Astrocyte of the spinal cord (primary cell): ENCODE measurements around the gene DNAH14.
"Not testable (repeated sequence)": the region's sequence is repeated elsewhere in the genome, so short reads cannot be mapped to it uniquely, and the experiment has no call there.

Experiments used
- DNase-seq: peaks from one replicate; pipeline ENCODE4 v3.0.0; 2011; ENCODE audit warnings: low read depth, low spot score
- H3K4me3 ChIP-seq: 2 replicates; pipeline ENCODE4 v1.5.1; 2011; ENCODE audit warnings: low read depth, mild to moderate bottlenecking, low read length, moderate library complexity
- in situ Hi-C: cut with HindIII; loops from 2 replicates; pipeline ENCODE4 v1.10.0; 2017; ENCODE audit warnings: low sequenced_read_pairs
- TF ChIP-seq, protein P1 (sequence below): IDR thresholded peaks from 2 replicates; pipeline ENCODE4 v1.5.1; 2012; ENCODE audit warnings: low read depth, mild to moderate bottlenecking, low read length, inconsistent platforms

The DNAH14 gene

DNA sequence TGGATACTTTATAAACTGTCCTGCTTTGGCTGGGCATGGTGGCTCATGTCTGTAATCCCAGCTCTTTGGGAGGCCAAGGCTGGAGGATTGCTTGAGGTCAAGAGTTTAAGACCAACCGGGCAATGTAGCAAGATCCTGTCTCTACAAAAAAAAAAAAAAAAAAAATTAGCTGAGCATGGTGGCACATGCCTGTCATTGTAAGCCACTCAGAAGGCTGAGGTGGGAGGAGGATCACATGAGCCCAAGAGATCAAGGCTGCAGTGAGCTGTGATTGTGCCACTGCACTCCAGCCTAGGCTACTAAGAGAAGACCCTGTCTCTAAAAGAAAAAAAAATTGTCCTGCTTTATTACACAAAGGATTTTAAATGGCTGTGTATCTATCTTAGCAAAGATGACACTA, 403.2 kb downstream of the DNAH14 start:
- in situ Hi-C loops = no loop called here
- no peak for DNase-seq
- TF ChIP-seq, protein P1, sequence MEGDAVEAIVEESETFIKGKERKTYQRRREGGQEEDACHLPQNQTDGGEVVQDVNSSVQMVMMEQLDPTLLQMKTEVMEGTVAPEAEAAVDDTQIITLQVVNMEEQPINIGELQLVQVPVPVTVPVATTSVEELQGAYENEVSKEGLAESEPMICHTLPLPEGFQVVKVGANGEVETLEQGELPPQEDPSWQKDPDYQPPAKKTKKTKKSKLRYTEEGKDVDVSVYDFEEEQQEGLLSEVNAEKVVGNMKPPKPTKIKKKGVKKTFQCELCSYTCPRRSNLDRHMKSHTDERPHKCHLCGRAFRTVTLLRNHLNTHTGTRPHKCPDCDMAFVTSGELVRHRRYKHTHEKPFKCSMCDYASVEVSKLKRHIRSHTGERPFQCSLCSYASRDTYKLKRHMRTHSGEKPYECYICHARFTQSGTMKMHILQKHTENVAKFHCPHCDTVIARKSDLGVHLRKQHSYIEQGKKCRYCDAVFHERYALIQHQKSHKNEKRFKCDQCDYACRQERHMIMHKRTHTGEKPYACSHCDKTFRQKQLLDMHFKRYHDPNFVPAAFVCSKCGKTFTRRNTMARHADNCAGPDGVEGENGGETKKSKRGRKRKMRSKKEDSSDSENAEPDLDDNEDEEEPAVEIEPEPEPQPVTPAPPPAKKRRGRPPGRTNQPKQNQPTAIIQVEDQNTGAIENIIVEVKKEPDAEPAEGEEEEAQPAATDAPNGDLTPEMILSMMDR = no peak
- H3K4me3 ChIP-seq = no peak overlapping the region

DNA sequence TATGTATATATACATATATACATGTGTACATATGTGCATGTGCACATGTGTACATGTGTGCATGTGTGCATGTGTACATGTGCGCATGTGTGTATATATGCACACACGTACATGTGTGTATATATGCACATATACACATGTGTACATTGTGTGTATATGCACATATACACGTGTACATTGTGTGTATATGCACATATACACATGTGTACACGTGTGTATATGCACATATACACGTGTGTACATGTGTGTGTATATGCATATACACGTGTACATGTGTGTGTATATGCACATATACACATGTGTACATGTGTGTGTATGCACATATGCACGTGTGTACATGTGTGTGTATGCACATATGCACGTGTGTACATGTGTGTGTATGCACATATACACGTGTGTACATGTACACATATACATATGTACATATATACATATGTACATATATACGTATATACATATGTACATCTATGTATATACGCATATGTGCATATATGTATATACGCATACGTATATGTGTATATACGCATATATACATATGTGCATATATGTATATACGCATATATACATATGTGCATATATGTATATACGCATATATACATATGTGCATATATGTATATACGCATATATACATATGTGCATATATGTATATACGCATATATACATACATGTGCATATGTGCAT, 405.8 kb downstream of the DNAH14 start:
- in situ Hi-C loops, DNase-seq, H3K4me3 ChIP-seq: not testable (repeated sequence)

DNA sequence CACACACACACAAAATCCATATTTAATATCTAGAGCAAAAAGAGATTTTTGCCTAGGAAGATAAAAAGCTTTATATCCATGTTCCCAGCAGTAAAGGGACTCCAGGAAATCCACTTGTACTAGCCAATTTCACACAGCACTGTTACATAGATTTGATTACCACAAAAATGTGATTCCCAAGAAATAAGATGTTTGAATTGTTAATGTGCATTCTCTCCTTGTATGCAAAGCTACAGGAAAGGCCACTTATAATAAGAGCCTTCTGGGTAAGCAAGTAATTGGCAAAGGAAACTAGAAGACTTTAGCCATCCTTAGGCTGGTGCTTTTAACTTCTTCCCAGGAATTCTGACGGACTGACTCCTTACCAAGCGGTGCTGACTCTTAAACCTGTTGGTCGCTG, 409.1 kb downstream of the DNAH14 start:
- in situ Hi-C loops = no loop called here
- peak; percentile 8 for DNase-seq
- TF ChIP-seq, protein P1 = no peak
- no peak overlapping the region for H3K4me3 ChIP-seq

DNA sequence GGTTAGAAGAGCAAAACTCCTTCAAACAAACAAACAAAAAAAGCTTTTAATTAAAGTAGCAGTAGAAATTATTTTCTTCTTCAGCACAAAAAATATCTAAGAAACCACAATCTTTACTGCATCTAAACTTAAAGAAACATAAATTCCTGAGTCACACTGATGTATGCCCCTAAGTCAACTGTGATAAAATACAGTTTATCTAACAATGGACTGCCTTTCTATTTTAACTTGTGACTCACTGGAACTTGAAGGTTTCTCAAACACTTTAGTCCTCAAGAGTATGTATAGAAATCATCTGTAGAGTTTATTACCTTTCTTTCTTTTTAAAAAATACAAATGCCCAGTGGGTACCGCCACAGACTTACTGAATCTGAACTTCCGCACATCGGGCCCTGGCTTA, 412.2 kb downstream of the DNAH14 start:
- no peak overlapping the region for H3K4me3 ChIP-seq
- TF ChIP-seq, protein P1 = no peak
- in situ Hi-C loops = no loop called here
- DNase-seq = no peak

DNA sequence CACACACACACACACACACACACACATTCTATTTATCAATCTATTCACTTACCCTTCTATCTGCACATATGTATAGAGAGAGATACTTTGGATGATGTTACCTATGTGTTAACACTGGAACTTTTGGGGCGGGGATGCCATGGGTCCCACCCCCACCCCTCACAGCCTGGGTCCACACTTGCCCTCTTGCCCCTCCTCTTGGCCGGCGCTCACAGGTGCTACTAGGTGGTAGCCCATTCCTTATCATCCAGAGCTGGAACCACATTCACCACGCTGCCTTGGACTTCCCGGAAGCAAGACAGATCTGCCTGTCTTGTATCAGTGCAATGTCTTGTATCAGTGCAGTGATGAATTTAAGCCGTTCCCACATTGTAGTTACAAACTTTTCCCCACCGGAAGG, 413.2 kb downstream of the DNAH14 start:
- TF ChIP-seq, protein P1 = no peak
- DNase-seq = no peak
- H3K4me3 ChIP-seq = no peak overlapping the region
- in situ Hi-C loops = no loop called here

DNA sequence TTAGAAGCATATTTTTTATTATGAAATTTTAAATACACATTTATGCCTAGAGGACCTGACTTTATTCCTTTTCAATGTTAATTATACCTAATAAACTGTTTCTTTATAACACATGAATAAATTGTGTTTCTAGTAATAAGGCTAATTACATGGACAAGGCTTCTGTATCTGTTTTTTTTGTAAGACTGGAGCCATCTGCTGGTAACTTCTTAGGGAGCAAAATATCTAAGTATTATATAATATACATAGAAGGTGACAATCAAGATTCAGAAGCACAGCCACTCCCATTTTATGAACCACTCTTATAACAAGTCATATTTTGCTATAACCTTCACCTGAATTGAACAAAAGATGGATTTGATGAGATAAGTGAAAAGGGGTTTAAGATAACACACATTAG, 414.1 kb downstream of the DNAH14 start:
- no peak overlapping the region for H3K4me3 ChIP-seq
- peak; percentile 19 for DNase-seq
- TF ChIP-seq, protein P1 = peak; percentile 34
- in situ Hi-C loops = no loop called here

DNA sequence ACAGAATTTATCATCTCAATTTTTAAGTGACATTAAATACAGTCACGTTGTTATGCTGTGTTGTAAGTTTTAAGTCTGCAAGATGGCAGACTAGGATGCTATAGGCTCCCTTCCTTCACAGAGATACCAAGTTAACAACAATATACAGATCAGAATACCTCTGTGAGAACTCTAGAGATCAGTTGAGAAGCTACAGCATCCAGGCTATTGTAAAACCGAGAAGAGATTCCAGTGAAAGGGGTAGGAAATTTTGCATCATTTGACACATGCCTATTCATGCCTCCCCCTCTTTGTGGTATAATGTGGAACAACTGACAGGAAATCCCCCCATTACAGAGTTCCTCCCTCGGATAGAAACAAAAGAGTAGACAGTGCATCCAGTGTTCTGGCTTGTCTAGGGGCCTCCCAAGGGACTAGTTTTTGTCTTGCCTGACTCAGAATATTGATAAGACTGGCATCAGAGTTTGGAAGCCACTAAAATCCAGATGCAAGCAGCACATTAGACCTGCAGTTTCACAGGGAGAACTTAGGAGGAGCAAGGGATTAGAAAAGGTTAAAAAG, 417.7 kb downstream of the DNAH14 start:
- DNase-seq = no peak
- no peak overlapping the region for H3K4me3 ChIP-seq
- in situ Hi-C loops = no loop called here
- TF ChIP-seq, protein P1 = no peak
